Measurements from ENCODE around the gene SLC2A13. TPM values are rescaled to one million over a fixed set of nuclear protein-coding genes. Genes with fewer than 3 reads are reported as not detected.

Gene SLC2A13
- polyA plus RNA-seq, 1 donor (not counting 4 experiments of a cell fraction or from before 2014, with no cell fraction given) = 1.1 TPM

DNA sequence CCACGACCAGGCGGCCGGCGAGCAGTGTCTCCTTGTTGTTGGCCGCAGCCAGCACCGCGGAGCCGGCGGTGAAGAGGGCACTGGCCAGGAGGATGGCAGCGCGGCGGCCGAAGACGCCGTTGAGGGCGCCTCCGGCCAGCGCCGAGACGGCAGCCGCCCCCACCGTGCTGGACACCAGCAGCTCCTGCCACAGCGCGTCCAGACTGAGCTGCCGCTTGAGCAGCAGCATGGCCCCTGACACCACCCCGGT lies 691 bp downstream of the SLC2A13 start:
- TF ChIP-seq, protein P1, sequence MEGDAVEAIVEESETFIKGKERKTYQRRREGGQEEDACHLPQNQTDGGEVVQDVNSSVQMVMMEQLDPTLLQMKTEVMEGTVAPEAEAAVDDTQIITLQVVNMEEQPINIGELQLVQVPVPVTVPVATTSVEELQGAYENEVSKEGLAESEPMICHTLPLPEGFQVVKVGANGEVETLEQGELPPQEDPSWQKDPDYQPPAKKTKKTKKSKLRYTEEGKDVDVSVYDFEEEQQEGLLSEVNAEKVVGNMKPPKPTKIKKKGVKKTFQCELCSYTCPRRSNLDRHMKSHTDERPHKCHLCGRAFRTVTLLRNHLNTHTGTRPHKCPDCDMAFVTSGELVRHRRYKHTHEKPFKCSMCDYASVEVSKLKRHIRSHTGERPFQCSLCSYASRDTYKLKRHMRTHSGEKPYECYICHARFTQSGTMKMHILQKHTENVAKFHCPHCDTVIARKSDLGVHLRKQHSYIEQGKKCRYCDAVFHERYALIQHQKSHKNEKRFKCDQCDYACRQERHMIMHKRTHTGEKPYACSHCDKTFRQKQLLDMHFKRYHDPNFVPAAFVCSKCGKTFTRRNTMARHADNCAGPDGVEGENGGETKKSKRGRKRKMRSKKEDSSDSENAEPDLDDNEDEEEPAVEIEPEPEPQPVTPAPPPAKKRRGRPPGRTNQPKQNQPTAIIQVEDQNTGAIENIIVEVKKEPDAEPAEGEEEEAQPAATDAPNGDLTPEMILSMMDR (optimal IDR thresholded peaks at IDR 0.05 in 1 of 3, IDR thresholded peaks at IDR 0.05 in 1 of 3, conservative IDR thresholded peaks at IDR 0.05 in 1 of 3; ENCODE audit: extremely low read depth in 1 of 3, insufficient read depth in 2 of 3, low read length in 3 of 3) = no peak
- no peak for TF ChIP-seq EZH2 (IDR thresholded peaks at IDR 0.05; ENCODE audit: low read length)
- dilution Hi-C loops (cut with MboI; ENCODE audit: extremely low pct_ligation_motif_present, low sequenced_read_pairs) = no loop called here

DNA sequence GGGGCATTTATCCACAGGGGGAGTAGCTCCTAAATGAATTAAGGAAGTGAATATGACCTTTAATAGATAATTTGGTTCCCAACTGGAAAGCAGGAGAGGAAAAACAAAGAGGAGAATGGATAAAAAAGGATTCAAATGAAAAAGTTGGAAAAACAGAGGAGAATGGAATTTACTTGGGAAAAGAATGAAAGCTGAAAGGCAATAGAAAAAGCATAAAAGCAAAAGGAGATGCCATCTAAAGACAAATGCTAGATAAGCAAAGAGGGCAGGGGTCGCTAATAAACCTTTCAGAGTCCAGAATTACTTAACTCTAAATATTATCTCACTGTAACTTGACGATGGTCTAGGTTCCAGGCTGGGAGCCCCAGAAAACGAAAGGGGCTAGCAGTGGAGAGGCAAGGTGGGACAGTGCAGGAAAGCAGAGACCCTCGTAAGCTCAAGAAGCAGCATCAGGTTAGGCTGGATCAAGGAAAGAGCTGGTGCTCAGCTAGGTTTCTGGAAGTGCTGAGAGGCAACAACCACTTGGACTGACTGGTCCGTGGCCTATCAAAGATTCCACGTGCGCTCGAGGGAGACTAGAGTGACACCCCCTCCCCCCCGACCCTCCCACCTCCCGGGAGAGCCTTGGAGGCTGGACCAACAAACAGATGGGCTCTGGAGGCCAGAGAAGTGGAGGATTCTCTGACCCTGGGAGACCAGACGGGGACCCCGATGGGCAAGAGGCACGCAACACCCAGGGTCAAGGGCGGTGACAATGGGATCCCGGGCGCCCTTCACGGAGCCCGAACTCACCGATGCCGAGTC lies 1.2 kb downstream of the SLC2A13 start:
- no peaks in the 10 kb centered on the region for H3K9me1 ChIP-seq (ENCODE audit: control insufficient read depth, extremely low read depth, insufficient read depth, low read length)
- FAIRE-seq (no peak), DNase-seq (ENCODE audit: low read depth, low spot score) (no peak)
- H3K4me2 ChIP-seq (ENCODE audit: control insufficient read depth, extremely low read depth, insufficient read depth, low read depth, low read length) = peak overlapping the region; percentile 64
- peak overlapping the region; percentile 96 for H2AFZ ChIP-seq (ENCODE audit: control insufficient read depth, low read length)
- TF ChIP-seq EZH2 (IDR thresholded peaks at IDR 0.05; ENCODE audit: low read length) = no peak
- TF ChIP-seq, protein P1 (optimal IDR thresholded peaks at IDR 0.05 in 1 of 3, IDR thresholded peaks at IDR 0.05 in 1 of 3, conservative IDR thresholded peaks at IDR 0.05 in 1 of 3; ENCODE audit: extremely low read depth in 1 of 3, insufficient read depth in 2 of 3, low read length in 3 of 3) = no peak
- H3K79me2 ChIP-seq (ENCODE audit: control insufficient read depth, insufficient read depth, low read length) = no peaks in the 10 kb centered on the region
- H3K36me3 ChIP-seq (ENCODE audit: control insufficient read depth in 2 of 2, extremely low read depth in 1 of 2, insufficient read depth in 2 of 2, low read length in 2 of 2) = no peaks in the 10 kb centered on the region
- peak overlapping the region; percentile 53 for H3K9ac ChIP-seq (ENCODE audit: control insufficient read depth, extremely low read depth, insufficient read depth, low read length)
- no peaks in the 10 kb centered on the region for H3K9me3 ChIP-seq (ENCODE audit: control insufficient read depth, low read depth, low read length)
- H3K4me3 ChIP-seq (ENCODE audit: control insufficient read depth in 2 of 3, extremely low read depth in 1 of 3, insufficient read depth in 2 of 3, low read depth in 1 of 3, low read length in 3 of 3) = peak overlapping the region; percentile 66 to 83 (median 68)
- dilution Hi-C loops (cut with MboI; ENCODE audit: extremely low pct_ligation_motif_present, low sequenced_read_pairs) = no loop called here
- H3K27me3 ChIP-seq (ENCODE audit: control insufficient read depth, extremely low read depth, insufficient read depth, low read length) = no peaks in the 10 kb centered on the region
- peaks cover 19% of the 10 kb centered on the region for H3K4me1 ChIP-seq (ENCODE audit: control insufficient read depth, extremely low read depth, insufficient read depth, low read length)
- H3K27ac ChIP-seq (ENCODE audit: control insufficient read depth, insufficient read depth, low read length) = no peak overlapping the region
- H4K20me1 ChIP-seq (ENCODE audit: control insufficient read depth, extremely low read depth, insufficient read depth, low read length) = no peaks in the 10 kb centered on the region

More for the DNA sequence above, 691 bp downstream of the SLC2A13 start:
- DNase-seq (ENCODE audit: low read depth, low spot score) = no peak
- Histone ChIP-seq H3K36me3 (ENCODE audit: control insufficient read depth in 2 of 2, extremely low read depth in 1 of 2, insufficient read depth in 2 of 2, low read length in 2 of 2) (no peaks in the 10 kb centered on the region), H3K4me1 (ENCODE audit: control insufficient read depth, extremely low read depth, insufficient read depth, low read length) (peaks cover 19% of the 10 kb centered on the region), H3K4me2 (ENCODE audit: control insufficient read depth, extremely low read depth, insufficient read depth, low read depth, low read length) (peak overlapping the region; percentile 64), H3K9ac (ENCODE audit: control insufficient read depth, extremely low read depth, insufficient read depth, low read length) (peak overlapping the region; percentile 53), H3K27ac (ENCODE audit: control insufficient read depth, insufficient read depth, low read length) (no peak overlapping the region), H3K9me1 (ENCODE audit: control insufficient read depth, extremely low read depth, insufficient read depth, low read length) (no peaks in the 10 kb centered on the region), H2AFZ (ENCODE audit: control insufficient read depth, low read length) (peak overlapping the region; percentile 96), H3K9me3 (ENCODE audit: control insufficient read depth, low read depth, low read length) (no peaks in the 10 kb centered on the region), H3K27me3 (ENCODE audit: control insufficient read depth, extremely low read depth, insufficient read depth, low read length) (no peaks in the 10 kb centered on the region), H3K4me3 (ENCODE audit: control insufficient read depth in 2 of 3, extremely low read depth in 1 of 3, insufficient read depth in 2 of 3, low read depth in 1 of 3, low read length in 3 of 3) (peak overlapping the region; percentile 66 to 83 (median 68)), H4K20me1 (ENCODE audit: control insufficient read depth, extremely low read depth, insufficient read depth, low read length) (no peaks in the 10 kb centered on the region), H3K79me2 (ENCODE audit: control insufficient read depth, insufficient read depth, low read length) (no peaks in the 10 kb centered on the region)
- no peak for FAIRE-seq

Measured in keratinocyte (primary cell).